ENCODE data around the gene CHRDL2.
A peak's percentile ranks its signal among the peaks of the same experiment; 100 is the strongest.

CHRDL2 gene

GRCh38 chr11:74691755-74692154 lies 39.5 kb downstream of the CHRDL2 start:
- Mint-ChIP-seq H3K9me3 (no peaks in the 10 kb centered on the region), H3K4me1 (ENCODE audit: low read depth) (no peaks in the 10 kb centered on the region), H3K27ac (no peak overlapping the region), H3K27me3 (peaks cover 6% of the 10 kb centered on the region), H3K36me3 (ENCODE audit: low read depth) (no peaks in the 10 kb centered on the region), H3K4me3 (no peak overlapping the region)
- no peak for DNase-seq

DNA sequence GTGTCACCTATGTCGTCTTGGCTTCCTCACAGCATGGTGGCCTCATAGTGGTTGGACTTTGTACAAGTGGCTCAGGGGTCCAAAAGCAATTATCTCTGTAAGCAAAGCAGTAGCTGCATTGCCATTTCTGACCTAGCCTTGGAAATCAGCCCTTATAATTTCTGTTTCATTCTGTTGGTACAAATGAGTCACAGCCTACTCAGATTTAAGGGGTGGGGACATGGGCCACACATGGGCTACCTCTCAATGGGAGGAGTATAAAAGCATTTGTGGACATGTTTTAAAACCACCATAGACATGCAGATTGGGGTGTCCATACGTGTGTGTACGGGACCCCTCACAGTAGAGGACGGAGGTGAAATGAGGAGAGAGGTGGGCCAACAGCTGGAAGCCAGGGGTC lies 41.6 kb downstream of the CHRDL2 start:
- Mint-ChIP-seq H3K4me1 (ENCODE audit: low read depth) (no peaks in the 10 kb centered on the region), H3K27me3 (peaks cover 2% of the 10 kb centered on the region), H3K36me3 (ENCODE audit: low read depth) (no peaks in the 10 kb centered on the region), H3K4me3 (no peak overlapping the region), H3K27ac (no peak overlapping the region), H3K9me3 (no peaks in the 10 kb centered on the region)
- no peak for DNase-seq

DNA sequence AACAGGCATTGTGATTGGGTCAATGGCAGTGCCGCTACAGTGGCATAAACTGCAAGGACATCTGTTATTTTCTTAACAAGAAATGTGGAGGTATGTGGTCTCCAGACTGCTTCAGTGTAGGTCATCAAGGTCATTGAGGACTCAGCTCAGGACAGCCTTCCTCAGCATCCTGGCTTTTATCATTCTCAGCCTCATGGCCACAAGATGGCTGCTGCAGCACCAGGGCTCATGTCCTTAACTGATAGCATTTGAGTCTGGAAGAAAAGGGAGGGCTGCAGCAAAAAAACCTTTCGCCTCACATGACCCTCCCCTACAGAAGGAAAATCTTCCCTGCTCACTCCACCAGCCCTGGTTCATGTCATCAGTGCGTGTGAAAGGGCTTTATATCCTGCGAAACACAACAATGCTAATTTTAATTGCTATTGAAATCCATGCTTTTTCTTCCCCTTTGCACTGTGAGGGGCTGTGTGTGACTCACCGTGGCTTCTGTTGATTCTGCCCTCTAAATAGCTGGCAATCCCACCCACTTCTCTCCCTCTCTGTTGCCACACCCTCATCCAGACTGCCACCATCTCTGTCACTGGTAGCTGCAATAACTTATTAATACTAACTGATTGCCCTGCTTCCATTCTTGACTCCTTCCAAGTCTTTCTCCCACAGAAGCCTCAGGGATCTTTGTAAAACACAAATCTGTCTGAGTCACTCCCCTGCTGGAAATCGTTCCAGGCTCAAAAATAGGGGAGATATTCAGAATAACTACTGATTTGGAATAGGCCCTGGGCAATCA lies 43.8 kb downstream of the CHRDL2 start:
- DNase-seq, result no peak
- H3K27ac Mint-ChIP-seq, result no peak overlapping the region

DNA sequence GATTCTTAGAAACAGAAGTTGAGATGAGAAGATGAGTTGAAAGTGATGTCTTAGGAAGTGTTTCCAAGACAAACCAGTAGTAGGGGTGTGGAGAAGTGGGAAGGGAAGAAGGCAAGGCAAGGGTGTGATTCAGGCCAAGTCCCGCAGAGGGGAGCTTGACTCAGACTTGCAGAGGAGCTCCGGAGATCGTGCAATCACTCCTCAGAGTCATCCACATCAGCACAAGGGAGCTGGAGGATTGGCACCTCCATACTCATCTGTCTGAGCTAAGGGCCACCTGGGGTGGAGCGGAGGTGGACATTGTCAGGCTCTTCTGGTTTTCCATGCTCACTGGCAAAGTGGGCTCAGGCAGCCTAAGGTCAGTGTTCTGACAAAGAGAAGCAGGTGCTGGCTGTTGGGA lies 44.4 kb downstream of the CHRDL2 start:
- H3K4me3 Mint-ChIP-seq, result no peak overlapping the region

More for the DNA sequence above, 43.8 kb downstream of the CHRDL2 start:
- H3K4me3 Mint-ChIP-seq, result no peak overlapping the region
- no peaks in the 10 kb centered on the region for H3K9me3 Mint-ChIP-seq
- H3K4me1 Mint-ChIP-seq (ENCODE audit: low read depth), result peaks cover 1% of the 10 kb centered on the region
- H3K27me3 Mint-ChIP-seq, result peaks cover 19% of the 10 kb centered on the region
- no peaks in the 10 kb centered on the region for H3K36me3 Mint-ChIP-seq (ENCODE audit: low read depth)

DNA sequence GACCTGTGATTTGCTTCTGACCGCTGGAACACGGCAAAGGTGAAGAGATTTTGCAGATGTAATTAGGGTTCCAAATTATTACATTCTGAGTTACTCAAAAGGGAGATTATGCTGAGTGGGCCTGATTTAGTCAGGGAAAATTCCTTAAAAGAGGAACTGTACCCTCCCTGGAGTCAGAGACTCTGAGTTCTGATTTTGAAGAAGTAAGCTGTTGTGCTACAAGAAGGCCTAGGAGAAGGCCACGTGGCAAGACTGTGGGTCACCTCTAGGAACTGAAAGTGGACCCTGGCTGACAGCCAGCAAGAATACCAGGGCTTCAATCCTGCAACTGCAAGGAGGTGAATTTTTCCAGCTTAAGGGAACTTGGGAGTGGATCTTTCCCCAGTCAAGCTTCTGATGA lies 45.3 kb downstream of the CHRDL2 start:
- no peak for DNase-seq
- Mint-ChIP-seq H3K27ac (no peak overlapping the region), H3K9me3 (no peaks in the 10 kb centered on the region), H3K4me3 (no peak overlapping the region), H3K4me1 (ENCODE audit: low read depth) (peaks cover 1% of the 10 kb centered on the region), H3K36me3 (ENCODE audit: low read depth) (no peaks in the 10 kb centered on the region), H3K27me3 (peaks cover 29% of the 10 kb centered on the region)

More for the DNA sequence above, 44.4 kb downstream of the CHRDL2 start:
- Mint-ChIP-seq H3K36me3 (ENCODE audit: low read depth) (no peaks in the 10 kb centered on the region), H3K27ac (no peak overlapping the region), H3K4me1 (ENCODE audit: low read depth) (peaks cover 1% of the 10 kb centered on the region), H3K9me3 (no peaks in the 10 kb centered on the region), H3K27me3 (peaks cover 24% of the 10 kb centered on the region)
- DNase-seq, result no peak

GRCh38 chr11:74685338-74685737 lies 45.9 kb downstream of the CHRDL2 start:
- no peak for DNase-seq

GRCh38 chr11:74684661-74685060 lies 46.6 kb downstream of the CHRDL2 start:
- no peak overlapping the region for H3K27ac Mint-ChIP-seq
- H3K4me3 Mint-ChIP-seq, result no peak overlapping the region
- H3K36me3 Mint-ChIP-seq (ENCODE audit: low read depth), result no peaks in the 10 kb centered on the region
- H3K9me3 Mint-ChIP-seq, result no peaks in the 10 kb centered on the region
- peaks cover 1% of the 10 kb centered on the region for H3K4me1 Mint-ChIP-seq (ENCODE audit: low read depth)
- DNase-seq, result no peak
- peaks cover 29% of the 10 kb centered on the region for H3K27me3 Mint-ChIP-seq

More at GRCh38 chr11:74685338-74685737, 45.9 kb downstream of the CHRDL2 start:
- Mint-ChIP-seq H3K4me3 (no peak overlapping the region), H3K36me3 (ENCODE audit: low read depth) (no peaks in the 10 kb centered on the region), H3K27ac (no peak overlapping the region), H3K9me3 (no peaks in the 10 kb centered on the region), H3K4me1 (ENCODE audit: low read depth) (peaks cover 1% of the 10 kb centered on the region), H3K27me3 (peaks cover 29% of the 10 kb centered on the region)

DNA sequence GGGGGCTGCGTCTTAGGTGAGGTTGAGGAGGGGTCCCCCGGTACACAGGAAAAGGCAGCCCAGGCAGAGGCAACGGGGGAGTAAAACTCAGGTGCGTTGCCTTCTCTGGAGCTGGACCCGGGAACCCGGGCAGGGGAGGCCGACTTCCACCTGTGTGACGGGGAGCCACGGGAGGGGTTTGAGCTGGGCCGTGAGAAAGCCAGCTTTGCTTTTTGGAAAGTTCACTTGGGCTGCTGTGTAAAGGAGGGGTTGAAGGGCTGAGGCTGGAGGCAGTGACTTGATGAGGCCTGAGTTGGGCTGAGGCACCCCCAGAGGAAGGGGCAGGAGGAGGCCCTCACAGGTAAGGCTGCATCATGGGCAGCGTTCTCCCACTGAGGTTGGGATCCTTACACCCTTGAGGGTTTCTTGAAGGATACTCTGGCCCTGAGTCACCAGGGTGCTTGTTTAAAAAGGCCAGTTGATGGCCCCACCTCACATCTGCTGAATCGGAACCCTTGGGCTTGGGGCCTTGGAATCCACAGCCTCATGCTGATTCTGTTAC lies 47.2 kb downstream of the CHRDL2 start:
- Mint-ChIP-seq H3K27ac (no peak overlapping the region), H3K4me1 (ENCODE audit: low read depth) (peaks cover 1% of the 10 kb centered on the region), H3K4me3 (no peak overlapping the region), H3K36me3 (ENCODE audit: low read depth) (no peaks in the 10 kb centered on the region), H3K9me3 (no peaks in the 10 kb centered on the region), H3K27me3 (peaks cover 29% of the 10 kb centered on the region)
- no peak for DNase-seq

GRCh38 chr11:74683279-74683871 lies 47.9 kb downstream of the CHRDL2 start:
- H3K27me3 Mint-ChIP-seq, result peaks cover 29% of the 10 kb centered on the region
- H3K27ac Mint-ChIP-seq, result no peak overlapping the region
- no peaks in the 10 kb centered on the region for H3K9me3 Mint-ChIP-seq
- no peaks in the 10 kb centered on the region for H3K36me3 Mint-ChIP-seq (ENCODE audit: low read depth)
- DNase-seq, result no peak
- peaks cover 1% of the 10 kb centered on the region for H3K4me1 Mint-ChIP-seq (ENCODE audit: low read depth)
- no peak overlapping the region for H3K4me3 Mint-ChIP-seq

DNA sequence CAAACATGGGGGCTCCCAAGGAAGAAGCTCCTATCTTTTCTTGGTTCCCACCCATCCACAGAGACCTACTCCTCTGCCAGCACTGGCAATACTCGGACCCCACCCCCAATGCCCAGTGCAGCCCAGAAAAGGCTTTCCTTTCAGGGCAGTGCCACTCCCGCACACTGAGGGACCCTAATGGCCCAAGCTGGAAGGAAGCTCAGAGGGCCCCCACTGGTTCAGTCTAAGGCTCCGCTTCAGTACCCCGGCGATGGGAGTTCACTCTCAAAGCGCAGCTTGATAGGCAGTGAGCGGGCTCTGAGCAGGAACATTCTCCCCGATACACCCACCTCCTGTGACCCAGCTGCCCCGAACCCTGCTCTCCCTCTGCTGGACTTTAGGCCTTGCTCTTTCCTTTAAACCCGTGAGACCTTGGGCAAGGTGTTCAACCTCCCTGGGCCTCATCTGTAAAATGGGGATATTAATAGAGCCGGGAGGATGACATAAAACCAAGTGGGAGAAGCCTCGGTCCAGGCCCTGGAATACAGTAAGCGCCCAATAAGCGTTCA lies 48.4 kb downstream of the CHRDL2 start:
- Mint-ChIP-seq H3K4me3 (no peak overlapping the region), H3K36me3 (ENCODE audit: low read depth) (no peaks in the 10 kb centered on the region), H3K9me3 (no peaks in the 10 kb centered on the region), H3K27me3 (peaks cover 29% of the 10 kb centered on the region), H3K4me1 (ENCODE audit: low read depth) (peaks cover 1% of the 10 kb centered on the region), H3K27ac (no peak overlapping the region)
- no peak for DNase-seq

- H3K36me3 Mint-ChIP-seq (ENCODE audit: low read depth), result no peaks in the 10 kb centered on the region
- no peak overlapping the region for H3K27ac Mint-ChIP-seq
- peaks cover 29% of the 10 kb centered on the region for H3K27me3 Mint-ChIP-seq
- no peaks in the 10 kb centered on the region for H3K9me3 Mint-ChIP-seq
- peaks cover 1% of the 10 kb centered on the region for H3K4me1 Mint-ChIP-seq (ENCODE audit: low read depth)
- peak; percentile 26 for DNase-seq
- no peak overlapping the region for H3K4me3 Mint-ChIP-seq
Observed at GRCh38 chr11:74681686-74682651, 49.3 kb downstream of the CHRDL2 start.

GRCh38 chr11:74680703-74681531 lies 50.3 kb downstream of the CHRDL2 start:
- Mint-ChIP-seq H3K27ac (no peak overlapping the region), H3K27me3 (peaks cover 29% of the 10 kb centered on the region), H3K4me1 (ENCODE audit: low read depth) (peaks cover 1% of the 10 kb centered on the region), H3K36me3 (ENCODE audit: low read depth) (no peaks in the 10 kb centered on the region), H3K9me3 (no peaks in the 10 kb centered on the region), H3K4me3 (no peak overlapping the region)
- DNase-seq, result peak; percentile 11

GRCh38 chr11:74680035-74680671 lies 51.1 kb downstream of the CHRDL2 start:
- no peak overlapping the region for H3K27ac Mint-ChIP-seq
- H3K9me3 Mint-ChIP-seq, result no peaks in the 10 kb centered on the region
- peaks cover 1% of the 10 kb centered on the region for H3K4me1 Mint-ChIP-seq (ENCODE audit: low read depth)
- no peak overlapping the region for H3K4me3 Mint-ChIP-seq
- DNase-seq, result peak; percentile 8
- H3K27me3 Mint-ChIP-seq, result peaks cover 29% of the 10 kb centered on the region
- no peaks in the 10 kb centered on the region for H3K36me3 Mint-ChIP-seq (ENCODE audit: low read depth)

Measured in activated T-cell treated with anti-CD3 and anti-CD28 coated beads, Interleukin-2, amount 50 U/mL, for 24 hours (primary cell).